ELF-1 (cell line): ENCODE measurements around the gene AMBRA1.

Source experiments
- DNase-seq: peaks from one replicate; pipeline ENCODE4 v3.0.0-alpha.2; 2016; ENCODE audit warnings: low read depth, low spot score

AMBRA1 gene

DNA sequence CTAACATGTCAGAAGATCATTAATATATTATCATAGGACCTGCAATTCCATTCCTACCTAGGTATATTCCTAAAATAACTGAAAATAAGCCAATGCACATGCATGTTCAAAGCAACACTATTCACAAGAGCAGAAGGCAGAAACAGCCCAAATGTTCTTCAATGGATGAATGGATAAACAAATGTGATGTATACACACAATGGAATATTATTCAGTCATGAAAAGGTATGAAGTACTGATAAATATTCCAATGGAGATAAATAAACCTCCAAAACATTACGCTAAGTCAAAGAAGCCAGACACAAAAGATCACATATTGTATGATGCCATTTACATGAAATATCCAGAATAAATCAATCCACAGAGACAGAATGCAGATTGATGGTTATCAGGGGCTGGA, 16.8 kb downstream of the AMBRA1 start:
- DNase-seq: no peak

DNA sequence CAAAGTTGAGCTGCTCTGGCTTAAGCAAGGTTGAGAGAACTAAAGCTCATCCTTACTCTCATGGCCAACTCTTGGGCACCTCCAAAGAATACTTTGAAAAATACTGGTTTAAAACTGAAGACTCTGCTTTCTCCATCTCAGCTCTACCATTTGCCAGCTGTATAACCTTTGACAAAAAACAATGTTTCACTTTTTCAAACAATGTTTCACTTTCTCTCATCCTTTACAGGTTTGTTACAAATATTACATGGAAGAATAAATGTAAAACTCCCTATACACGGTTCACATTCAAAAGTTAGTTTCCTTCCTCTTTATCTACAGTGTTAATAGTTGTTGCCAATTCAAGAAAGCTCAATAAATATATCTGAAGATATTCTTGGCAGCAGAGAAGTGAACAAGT, 19.2 kb downstream of the AMBRA1 start:
- DNase-seq: no peak

DNA sequence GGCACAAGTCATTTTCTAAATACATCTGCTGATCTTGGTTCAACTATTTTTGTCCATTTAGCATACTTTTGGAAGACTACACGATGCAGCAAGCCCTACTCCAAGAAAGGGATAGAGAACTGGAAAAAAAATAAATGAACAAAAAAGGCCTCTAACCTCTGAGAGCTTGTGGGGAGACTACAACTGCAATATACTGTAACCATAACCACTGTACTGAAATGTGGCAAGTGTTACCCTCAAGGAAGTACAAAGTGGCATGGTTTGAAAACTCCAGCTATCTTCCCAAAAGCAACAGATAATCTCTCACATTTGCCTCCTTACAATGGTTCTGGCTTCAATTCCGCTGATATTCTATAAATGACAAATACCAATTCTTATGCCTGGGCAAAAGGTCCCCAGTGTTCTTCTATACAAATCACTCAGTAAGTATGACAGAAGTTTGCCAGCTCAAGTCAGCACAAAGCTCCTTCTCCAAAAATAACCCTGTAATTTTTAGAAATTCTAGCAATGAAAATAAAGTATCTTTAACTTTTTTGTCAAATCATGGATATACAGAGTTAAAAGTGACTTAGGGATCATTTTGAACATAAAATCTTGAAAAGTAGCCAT, 22.9 kb downstream of the AMBRA1 start:
- DNase-seq: no peak

DNA sequence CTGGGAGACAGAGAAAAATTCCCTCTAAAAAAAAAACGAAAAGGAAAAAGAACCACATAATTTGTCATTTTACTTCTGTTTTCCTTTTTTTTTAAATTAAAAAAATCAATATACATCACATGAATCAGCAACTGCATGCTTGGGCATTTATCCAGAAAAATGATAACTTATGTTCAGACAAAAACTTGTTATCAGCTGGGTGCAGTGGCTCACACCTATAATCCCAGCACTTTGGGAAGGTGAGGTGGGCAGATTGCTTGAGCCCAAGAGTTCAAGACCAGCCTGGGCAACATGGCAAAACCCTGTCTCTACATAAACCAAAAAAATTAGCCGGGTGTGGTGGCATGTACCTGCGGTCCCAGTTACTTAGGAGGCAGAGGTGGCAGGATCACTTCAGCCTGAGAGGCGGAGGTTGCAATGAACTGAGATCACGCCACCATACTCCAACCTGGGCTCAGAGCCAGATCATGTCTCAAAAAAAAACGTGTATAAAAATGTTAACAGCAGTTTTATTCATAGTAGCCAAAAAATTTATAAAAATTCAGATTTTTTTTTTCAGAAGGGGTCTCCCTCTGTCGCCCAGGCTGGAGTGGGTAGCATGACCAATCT, 28.5 kb downstream of the AMBRA1 start:
- no peak for DNase-seq

DNA sequence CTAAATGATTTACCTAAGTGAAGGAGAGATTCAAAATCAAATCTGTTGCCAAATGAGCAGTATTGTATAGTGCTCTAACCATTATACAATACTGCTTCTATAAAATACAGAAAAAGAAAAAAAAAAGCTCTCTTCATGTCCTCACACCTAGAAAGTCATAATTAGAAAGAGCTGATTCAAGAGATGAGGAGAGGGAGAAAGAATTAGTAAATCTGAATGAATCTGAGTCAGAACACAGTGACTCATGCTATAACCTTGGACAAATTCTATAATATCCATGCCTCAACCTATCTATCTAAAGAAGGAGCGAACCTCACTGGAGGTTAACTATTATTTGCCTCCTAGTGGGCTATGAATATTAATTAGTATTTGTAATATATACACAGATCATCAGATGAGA, 29.4 kb downstream of the AMBRA1 start:
- no peak for DNase-seq

DNA sequence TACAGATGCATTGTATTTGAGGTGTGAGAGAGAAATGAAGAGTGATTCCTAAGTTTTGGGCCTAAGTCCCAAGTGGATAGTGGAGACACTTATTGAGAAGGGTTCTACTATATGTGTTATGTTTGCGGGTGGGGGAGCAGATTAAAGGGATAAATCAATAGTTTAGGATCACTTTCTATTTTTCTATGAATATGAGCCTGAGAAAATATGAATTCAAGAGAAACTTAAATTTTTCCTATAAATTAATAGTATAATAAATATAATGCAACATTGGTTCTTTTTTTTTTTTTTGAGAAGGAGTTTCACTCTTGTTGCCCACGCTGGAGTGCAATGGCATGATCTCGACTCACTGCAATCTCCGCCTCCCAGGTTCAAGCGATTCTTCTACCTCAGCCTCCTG, 31.3 kb downstream of the AMBRA1 start:
- no peak for DNase-seq

DNA sequence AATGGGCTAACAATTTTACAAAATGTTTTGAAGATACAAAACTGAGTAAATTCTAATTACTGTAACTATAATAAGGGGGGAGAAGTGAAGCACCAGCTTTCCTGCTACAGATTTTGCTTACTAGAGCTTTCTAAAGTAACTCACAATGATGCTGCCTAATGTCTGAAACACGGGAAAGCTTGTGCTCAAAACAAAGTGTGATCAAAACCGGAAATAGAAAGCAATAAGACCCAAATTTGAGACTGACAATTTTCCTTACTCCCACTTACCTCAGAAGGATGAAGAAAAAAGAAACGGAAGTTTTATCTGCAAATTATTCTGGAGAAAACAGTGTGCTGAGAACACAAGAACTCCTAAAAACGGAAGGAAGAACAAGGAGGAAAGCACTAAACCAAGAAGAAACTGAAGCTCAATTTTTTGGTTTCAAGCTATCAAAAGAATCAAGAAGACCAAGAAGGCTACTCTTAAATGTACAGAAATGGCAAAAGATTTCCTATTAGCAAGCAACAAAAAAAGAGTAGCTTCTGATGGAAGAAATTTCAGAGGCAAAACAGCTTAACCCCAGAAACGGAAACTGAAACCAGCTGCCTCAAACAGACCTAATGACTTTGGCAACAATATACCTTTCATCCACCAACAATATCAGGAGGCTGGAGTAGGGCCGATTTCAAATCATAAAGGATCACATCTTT, 33.4 kb downstream of the AMBRA1 start:
- DNase-seq: no peak

DNA sequence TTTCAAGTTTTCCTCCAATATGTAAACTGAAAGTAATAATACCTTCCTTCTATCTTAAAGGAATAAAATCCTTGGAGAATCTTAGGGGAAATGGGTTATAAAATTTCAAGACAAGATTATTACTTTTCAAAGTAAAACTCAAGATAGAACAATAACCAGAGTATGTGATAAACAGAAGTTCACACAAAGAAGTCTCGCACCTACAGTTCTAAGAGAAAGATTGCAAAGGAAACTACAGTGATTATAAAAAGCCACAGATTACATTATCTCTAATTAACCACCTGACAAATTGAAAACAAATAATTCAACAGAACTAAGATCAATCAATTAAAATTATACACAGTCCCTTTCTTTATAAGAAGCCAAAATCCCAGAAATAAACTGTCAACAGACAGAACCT, 34.0 kb downstream of the AMBRA1 start:
- DNase-seq: no peak

DNA sequence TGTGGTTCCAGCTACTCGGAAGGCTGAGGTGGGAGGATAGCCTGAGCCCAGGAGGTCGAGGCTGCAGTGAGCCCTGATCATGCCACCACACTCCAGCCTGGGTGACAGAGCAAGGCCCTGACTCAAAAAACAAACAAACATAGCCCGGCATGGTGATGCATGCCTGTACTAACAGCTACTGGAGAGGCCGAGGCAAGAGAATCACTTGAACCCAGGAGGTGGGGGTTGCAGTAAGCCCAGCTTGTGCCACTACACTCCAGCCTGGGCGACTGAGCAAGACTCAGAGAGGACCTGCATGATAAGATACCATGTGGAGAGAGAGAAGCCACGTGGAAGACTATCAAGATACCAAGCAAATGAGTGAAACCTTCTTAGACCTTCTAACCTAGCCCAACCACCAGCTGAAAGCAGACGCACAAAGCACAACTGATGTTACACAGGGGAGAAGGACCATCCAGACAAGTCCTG, 36.1 kb downstream of the AMBRA1 start:
- DNase-seq: no peak

DNA sequence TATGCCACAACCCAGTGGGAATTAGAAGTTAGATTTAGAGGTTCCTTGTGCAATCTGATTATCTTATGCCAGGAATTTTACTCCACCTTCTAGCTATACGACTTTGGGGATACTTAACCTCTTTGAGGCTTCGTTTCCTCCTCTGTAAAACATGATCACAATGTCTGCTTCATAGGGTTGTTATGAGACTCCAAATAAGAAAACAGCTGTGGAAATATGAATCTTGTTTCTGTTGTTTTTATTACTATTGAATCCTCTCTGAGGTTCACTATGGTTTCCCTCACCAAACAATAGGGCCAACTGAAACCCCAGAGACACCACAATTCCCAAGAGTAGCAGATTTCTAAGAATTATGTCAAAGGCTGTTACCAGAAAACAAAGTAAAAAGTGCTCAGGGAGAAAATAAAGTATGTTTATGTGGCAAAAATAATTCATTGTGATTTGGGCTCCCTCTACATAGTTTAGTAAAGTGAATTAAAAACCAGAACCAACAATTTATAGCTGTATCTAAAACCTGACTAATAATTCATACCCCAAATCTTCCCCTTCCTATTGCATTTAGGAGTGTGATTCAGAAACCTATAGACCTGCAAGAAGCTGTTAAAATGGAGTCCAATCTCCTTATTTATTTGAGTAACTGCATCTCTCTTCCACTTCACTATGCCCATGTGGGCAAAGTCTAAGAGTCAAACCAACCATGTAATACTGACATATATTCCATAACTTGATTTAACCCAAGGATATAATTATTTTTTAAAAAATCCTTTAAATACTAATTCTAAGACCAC, 38.4 kb downstream of the AMBRA1 start:
- DNase-seq: no peak

DNA sequence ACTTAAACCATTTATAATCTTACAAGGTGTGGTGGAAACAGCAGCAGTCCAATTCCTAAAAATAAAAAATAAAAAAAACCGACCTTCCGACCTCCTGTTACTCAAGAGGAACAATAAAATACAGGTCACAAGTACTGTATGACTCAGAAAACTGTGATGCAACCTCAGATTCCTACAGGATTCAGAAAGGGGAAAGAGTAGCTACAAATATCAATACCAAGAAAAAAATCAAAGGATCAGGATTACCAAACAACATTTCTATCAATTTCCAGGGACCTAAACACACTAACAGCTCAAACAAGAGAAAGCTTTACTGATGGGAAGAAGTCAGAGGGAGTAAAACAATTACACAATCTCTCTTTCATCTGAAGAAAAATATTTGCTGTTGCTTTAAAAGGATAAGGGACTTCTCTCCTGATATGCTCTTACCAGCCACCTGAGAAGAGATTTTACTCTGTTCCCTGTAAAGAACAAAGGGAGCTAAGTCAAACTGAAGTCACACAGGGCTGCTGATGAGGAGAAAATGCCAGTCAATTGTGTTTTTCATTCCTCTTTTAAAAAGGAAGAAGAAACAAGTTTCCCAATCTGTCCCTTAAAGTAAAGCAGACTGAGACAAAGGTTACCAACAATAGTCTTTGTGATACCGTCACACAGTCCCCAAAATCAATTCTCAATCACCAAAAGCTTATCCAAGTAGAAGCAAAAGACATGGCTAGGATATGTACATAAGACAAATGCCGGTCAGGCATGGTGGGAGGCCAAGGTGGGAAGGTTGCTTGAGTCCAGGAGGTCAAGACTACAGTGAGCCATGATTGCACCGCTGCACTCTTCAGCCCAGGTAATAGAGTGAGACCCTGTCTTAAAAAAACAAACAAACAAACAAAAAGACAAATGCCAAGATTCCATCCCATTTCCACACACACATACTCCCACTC, 39.3 kb downstream of the AMBRA1 start:
- DNase-seq: no peak

DNA sequence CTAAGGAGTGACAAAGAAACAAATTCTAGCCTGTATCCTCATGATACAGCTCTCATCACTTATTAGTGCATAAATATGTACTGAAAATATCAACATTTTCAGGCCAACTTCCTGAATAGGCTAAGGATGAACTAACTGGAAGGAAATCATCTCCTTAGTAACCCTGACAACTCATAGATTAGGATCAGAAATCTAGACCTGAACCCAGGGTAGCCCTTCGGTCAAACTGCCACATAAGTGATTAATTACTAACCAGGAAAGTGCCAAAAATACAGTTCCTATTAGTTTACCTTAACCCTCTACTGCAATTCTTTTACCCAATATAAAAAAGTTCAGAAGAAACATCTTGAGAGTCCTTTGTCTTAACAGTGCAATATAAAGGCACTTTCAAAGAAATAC, 40.0 kb downstream of the AMBRA1 start:
- no peak for DNase-seq

DNA sequence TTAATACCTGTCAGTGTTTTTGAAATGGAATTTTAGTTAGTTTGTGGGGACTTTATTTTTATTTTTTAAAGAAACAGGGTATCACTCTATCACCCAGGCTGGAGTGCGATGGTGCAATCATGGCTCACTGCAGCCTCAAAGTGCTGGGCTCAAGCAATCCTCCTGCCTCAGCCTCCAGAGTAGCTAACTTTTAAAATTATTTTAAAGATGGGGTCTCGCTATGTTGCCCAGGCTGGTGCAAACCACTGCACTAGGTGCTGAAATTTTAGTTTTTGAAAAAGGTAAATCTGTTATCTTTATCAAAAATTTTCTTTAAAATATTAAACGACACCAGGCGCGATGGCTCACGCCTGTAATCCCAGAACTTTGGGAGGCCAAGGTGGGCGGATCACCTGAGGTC, 42.6 kb downstream of the AMBRA1 start:
- no peak for DNase-seq

DNA sequence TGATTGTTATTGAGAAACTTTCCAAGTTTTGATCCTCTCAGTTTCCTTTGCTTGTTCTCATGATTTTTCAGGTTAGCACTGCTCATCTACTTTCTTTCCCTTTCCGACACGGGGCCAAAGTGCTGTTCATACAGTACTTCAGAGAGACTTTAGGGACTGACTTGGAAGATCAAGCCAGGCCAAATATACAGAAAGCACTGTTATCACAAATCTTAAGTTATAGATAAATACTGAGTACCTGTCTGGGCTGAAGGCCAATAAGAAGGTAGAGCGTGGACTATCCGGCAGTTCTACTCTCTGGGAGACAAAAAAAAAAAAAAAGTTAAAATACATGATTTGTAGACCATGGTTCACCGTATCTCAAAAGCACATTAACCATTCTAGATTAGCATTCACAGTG, 46.2 kb downstream of the AMBRA1 start:
- no peak for DNase-seq

DNA sequence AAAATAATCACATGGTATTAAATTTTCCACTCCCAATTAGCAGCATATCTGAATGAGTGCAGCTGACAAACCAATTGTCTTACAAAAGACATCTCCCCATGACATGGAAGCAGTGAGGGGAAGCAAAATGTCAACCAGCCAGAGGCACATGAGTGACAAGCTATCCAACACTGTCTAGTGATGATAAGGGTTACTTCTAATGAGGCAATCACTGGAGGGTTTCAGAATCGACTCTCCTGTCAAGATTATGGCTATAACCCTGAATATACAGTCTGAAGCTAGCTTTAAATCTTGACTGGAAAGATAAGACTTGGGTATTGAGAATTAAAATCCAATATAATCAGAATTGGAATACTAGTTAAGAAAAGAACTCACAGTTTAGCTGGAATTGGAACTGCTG, 50.3 kb downstream of the AMBRA1 start:
- no peak for DNase-seq

DNA sequence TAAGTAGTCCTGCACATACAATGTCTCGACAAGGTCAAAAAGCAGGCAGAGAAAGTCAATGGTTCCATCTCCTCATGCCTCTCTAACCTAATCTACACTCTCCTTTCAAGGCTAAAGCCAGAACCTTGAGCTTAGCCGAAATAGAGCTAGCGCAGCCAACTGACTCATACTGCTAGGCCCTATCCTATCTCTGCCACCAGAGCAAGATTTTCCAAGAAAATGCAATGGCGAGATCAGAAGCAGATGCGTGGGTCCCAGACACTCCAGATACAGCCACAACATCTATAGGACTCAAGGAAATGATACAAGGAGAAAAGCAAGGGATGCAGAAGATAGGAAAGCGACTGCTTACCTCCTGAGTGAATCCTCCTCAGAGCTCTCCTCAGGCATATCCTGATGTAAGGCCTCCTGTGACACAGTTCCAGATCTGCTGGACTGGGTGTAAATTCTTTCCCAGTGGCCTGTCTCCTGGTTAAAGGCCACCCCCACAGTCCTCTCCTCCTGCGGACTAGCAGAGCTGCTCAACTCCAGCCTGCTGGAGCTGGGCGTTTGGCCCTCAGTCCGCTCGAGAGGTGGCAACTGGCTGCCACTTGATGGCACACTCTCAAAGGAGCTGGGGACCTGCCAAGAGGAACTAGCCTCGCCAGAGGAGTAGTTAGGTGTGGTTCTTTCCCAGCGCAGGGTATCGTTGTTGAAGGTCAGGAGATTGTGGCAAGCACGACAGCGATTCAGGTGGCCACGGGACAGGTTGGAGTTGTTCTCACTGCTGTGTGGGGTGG, 52.0 kb downstream of the AMBRA1 start:
- no peak for DNase-seq

DNA sequence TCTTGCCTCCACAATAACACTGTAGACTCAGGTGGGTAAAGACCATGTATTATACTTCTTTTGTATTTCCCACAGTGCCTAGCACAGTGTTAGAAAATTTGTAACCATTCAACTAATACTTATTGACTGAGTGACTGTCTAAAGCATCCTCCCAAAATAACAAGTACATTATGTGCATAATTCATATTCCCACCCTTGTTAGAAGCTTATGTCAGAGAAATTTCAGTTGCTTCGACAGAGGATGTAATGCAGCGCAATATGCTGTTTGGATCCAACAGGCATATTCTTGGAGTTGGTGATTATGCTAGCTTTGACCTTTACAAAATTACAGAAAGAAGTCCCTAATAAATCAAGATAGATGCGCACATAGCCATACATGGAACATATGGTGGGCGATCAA, 53.0 kb downstream of the AMBRA1 start:
- DNase-seq: no peak

DNA sequence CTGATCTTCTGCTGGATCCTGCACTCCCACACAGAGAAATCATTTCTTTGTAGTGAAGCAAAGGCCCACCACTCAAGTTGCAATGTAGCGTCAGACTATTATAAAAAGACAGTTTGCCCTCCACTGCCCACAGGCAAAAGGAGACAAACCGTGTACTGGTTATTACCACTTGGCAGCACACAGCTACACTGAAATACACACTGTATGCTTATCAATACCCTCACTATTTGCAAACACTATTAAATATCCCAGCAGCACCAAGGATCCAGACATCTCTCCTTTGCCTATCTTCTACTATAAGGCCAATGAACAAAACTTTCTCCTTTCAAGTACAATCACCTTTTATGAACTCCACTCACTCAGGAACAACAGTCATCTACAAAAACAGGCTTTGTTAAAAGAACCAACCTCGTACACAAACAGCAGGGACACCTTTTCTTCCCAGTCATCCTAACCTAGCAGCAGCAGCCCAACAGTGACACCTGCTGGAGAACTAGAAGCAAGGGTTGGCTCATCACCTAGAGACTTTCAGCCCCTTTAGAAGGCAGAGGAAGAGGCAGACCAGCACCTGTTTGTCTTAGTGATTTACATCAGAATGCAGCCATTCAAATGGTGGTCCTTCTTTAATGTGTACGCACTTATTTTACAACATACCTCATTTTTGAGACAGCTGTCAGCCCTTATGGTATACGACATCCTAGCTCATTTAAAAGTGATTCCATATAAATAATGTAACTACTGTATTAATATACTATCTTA, 56.1 kb downstream of the AMBRA1 start:
- peak; percentile 92 for DNase-seq

DNA sequence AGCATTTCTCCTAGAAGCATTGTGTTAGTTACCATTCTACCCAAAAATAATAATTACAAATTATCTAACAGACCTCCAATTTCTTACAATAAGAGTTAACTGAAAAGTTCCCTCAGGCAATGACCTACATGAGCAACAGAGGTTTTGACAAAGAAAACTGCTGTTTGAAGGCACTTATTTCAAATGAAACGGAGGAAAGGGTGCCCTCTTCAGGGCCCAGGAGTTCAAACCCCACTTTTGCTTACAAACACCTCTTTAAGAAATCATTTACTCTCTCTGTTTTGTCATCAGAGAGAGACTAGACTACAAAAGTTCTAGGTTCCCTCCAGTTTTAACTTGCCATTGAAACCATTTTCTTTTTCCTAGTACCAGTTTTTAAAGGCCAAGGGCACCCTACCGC, 56.7 kb downstream of the AMBRA1 start:
- DNase-seq: peak; percentile 31

DNA sequence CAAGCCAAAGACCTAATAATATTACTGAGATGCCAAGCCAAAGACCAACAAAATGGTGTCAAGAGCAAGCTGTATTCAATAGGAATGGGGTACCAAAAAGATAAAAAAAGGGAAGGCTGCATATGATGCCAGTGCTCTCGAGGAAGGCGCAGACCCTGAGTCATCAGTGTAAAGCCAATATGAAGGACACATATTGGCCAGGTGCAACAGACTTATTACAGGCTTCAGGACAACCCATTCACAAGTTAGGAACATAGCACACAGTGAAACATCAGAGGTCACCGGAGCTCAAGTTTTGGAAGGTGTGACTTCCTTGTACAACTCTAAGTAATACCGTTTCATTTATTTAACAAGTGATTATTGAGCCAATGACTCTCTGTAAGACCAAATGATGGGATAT, 58.1 kb downstream of the AMBRA1 start:
- DNase-seq: no peak
